ENCODE results near the gene TNKS1BP1.

GRCh38 chr11:57359396-57359795 is 34.6 kb upstream of the TNKS1BP1 start:
- TF ChIP-seq, protein P1, sequence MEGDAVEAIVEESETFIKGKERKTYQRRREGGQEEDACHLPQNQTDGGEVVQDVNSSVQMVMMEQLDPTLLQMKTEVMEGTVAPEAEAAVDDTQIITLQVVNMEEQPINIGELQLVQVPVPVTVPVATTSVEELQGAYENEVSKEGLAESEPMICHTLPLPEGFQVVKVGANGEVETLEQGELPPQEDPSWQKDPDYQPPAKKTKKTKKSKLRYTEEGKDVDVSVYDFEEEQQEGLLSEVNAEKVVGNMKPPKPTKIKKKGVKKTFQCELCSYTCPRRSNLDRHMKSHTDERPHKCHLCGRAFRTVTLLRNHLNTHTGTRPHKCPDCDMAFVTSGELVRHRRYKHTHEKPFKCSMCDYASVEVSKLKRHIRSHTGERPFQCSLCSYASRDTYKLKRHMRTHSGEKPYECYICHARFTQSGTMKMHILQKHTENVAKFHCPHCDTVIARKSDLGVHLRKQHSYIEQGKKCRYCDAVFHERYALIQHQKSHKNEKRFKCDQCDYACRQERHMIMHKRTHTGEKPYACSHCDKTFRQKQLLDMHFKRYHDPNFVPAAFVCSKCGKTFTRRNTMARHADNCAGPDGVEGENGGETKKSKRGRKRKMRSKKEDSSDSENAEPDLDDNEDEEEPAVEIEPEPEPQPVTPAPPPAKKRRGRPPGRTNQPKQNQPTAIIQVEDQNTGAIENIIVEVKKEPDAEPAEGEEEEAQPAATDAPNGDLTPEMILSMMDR (IDR thresholded peaks at IDR 0.05), result no peak
- TF ChIP-seq POLR2A (IDR thresholded peaks at IDR 0.05) (no peak), POLR2AphosphoS5 (IDR thresholded peaks at IDR 0.05) (no peak)

All from transverse colon (tissue), 4 donors.